ENCODE results near the gene IRF5.

DNA sequence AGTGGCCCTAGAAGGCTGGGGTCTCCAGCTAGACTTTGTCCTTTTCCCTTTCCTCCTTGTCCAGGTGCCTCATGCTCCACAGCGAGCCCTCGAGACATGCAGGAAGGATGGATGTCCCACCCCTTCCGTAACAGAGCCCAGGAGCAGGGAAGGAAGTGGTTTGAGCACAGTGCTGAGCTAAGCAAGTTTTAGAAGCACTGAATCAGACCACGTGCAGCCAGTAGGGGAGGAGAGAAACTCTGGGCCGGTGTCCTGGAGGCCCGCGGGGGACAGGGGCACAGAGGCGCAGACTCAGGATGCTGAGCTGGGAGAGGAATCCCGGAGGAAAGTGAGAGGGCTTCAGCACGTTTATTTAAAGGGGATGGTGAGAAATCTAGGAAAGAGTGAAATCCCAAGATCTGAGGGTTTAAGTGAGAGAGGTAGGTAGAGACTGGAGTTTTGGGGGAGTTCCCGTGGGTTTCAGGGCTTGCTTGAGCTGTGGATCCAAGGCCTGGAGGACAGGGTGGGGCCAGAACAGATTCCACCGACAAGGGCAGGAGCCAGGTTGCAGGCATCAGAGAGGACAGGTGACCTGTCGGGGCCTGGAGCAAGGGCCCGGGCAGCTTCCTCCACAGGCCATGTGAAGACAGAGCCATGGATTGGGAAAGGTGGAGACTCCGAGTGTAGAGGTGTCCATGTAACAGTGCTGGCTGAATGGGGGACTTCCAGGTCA is 4.4 kb upstream of the IRF5 start:
- TF ChIP-seq POLR2A (IDR thresholded peaks at IDR 0.05) (peak in 1 of 4 donors; percentile 18), CTCF (IDR thresholded peaks at IDR 0.05) (peak in 1 of 6 experiments; percentile 9)
